ENCODE measurements around the gene FERMT1. TPM values are rescaled to one million over a fixed set of nuclear protein-coding genes. Genes with fewer than 3 reads are reported as not detected.

Gene FERMT1
- total RNA-seq, 2 experiments from 2014 or later: not detected

DNA sequence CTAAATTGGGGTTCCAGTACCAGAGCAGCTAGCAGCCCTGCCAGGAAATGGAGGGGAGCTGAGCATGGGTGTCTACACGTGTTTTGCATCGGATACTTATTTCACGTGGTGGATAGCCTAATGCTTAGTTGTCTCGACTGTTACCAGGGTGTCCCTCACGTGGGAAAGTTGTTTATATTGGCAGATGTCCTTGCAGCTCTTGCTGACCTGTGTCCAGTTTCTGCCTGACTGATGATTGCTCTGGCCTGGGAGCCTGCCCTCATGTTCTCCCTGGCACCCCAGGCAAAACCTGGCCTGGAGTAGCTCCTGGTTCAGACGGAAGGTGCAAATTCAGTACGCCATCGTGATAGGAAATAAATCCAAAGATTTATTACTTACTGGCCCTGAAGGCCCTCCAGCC lies 11.8 kb upstream of the FERMT1 start:
- Mint-ChIP-seq H3K9me3 (ENCODE audit: insufficient read depth) (no peaks in the 10 kb centered on the region), H3K27ac (no peak overlapping the region), H3K4me3 (no peak overlapping the region), H3K36me3 (ENCODE audit: low read depth) (no peaks in the 10 kb centered on the region), H3K4me1 (ENCODE audit: low read depth) (no peaks in the 10 kb centered on the region), H3K27me3 (ENCODE audit: low read depth) (peaks cover 6% of the 10 kb centered on the region)
- ChIA-PET POLR2A (no interaction called here), CTCF (no interaction called here)
- ATAC-seq (no peak), DNase-seq (no peak)

DNA sequence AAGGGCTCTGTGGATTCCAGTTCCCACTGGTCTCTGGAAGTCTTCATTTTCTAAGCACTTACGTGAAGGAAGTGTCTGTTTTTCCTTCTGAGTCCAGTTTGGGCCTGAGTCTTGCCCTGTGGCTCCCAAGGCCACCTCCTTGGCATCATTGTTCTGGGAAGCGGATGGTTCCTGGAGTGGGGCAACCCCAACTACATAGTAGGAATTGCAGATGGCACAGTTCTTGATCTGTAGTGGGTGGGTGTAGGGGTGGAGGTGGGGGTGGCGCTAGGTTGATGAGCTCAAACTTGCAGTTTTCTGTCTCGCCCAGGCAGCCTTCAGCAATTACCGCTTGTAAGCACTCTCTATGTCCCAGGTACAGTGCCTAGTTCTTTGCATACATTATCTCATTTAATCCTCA lies 7.2 kb upstream of the FERMT1 start:
- no peaks in the 10 kb centered on the region for H3K36me3 Mint-ChIP-seq (ENCODE audit: low read depth)
- no peaks in the 10 kb centered on the region for H3K9me3 Mint-ChIP-seq (ENCODE audit: insufficient read depth)
- no peak for ATAC-seq
- ChIA-PET CTCF (no interaction called here), POLR2A (no interaction called here)
- peaks cover 10% of the 10 kb centered on the region for H3K27me3 Mint-ChIP-seq (ENCODE audit: low read depth)
- H3K4me1 Mint-ChIP-seq (ENCODE audit: low read depth): no peaks in the 10 kb centered on the region
- no peak for DNase-seq
- H3K4me3 Mint-ChIP-seq: no peak overlapping the region
- no peak overlapping the region for H3K27ac Mint-ChIP-seq

DNA sequence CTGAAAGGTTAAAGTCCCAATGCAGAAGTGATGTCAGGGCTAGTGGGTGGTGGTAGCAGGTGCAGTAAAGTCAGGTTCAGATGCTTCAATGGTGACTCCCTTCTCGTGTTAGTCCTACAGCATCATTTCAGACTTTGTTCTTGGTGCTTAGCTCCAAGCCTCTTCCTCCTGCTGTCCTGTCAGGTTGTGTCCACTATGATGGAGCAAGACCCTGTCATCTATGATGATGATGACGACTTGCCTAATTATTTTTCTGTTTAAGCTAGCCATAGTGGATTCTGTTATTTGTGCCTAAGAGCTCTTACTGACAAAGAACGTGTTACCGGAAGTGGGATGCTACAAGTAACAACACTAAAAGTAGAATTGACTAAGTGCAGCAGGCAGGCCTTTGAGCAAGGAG lies 5.0 kb upstream of the FERMT1 start:
- Mint-ChIP-seq H3K4me3 (no peak overlapping the region), H3K9me3 (ENCODE audit: insufficient read depth) (no peaks in the 10 kb centered on the region), H3K4me1 (ENCODE audit: low read depth) (peaks cover 7% of the 10 kb centered on the region), H3K36me3 (ENCODE audit: low read depth) (no peaks in the 10 kb centered on the region), H3K27me3 (ENCODE audit: low read depth) (peaks cover 28% of the 10 kb centered on the region), H3K27ac (no peak overlapping the region)
- ATAC-seq (no peak), DNase-seq (no peak)
- ChIA-PET CTCF (no interaction called here), POLR2A (interaction anchor here (0.6 kb wide), 1 partner anchor 1172 kb away, joined by 4 read pairs; no protein-coding TSS in a partner anchor)

DNA sequence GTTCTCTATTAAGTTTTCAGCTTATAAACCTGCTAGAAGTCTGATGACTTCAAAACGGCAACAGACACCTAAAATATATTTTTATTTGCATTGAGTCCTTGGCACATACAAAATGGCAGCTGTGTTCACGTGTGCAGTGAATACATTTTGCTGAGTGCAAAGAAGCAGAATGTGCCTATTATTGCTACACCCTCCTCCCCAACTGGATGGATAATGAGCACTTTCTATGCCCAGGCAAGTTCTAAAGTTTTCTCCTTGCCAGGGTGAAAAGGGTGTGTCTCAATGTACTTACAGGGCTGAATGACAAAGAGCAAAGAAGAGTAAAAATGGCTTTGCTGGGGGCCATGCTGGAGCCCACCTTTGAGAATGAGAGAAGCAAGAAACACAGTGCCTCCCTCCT lies 4.0 kb upstream of the FERMT1 start:
- Mint-ChIP-seq H3K36me3 (ENCODE audit: low read depth) (no peaks in the 10 kb centered on the region), H3K27ac (no peak overlapping the region), H3K27me3 (ENCODE audit: low read depth) (peaks cover 34% of the 10 kb centered on the region), H3K9me3 (ENCODE audit: insufficient read depth) (no peaks in the 10 kb centered on the region), H3K4me3 (no peak overlapping the region), H3K4me1 (ENCODE audit: low read depth) (peaks cover 14% of the 10 kb centered on the region)
- ATAC-seq (no peak), DNase-seq (no peak)
- ChIA-PET CTCF (no interaction called here), POLR2A (no interaction called here)

DNA sequence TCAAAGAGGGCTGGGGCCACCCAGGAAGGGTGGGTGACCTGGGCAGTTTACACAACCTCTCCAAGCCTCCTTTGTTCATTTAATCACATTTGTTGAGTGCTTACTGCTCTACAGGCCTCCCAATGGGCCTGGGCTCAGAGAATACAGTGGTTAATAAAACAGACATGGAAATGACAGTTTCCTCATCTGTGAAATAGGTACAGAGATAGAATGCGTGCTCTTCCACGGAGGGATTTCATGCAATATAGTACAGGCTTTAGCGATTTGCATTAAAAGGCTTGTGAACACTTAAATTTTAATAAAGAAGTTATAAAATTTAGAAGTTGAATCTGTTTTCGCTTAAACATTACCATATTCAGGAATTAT lies 802 bp upstream of the FERMT1 start:
- Mint-ChIP-seq H3K27ac (no peak overlapping the region), H3K27me3 (ENCODE audit: low read depth) (peaks cover 48% of the 10 kb centered on the region), H3K36me3 (ENCODE audit: low read depth) (no peaks in the 10 kb centered on the region), H3K4me1 (ENCODE audit: low read depth) (peaks cover 14% of the 10 kb centered on the region), H3K9me3 (ENCODE audit: insufficient read depth) (no peaks in the 10 kb centered on the region), H3K4me3 (peak overlapping the region; percentile 41)
- CTCF ChIA-PET: no interaction called here
- POLR2A ChIA-PET: no interaction called here
- DNase-seq: no peak
- ATAC-seq: no peak

DNA sequence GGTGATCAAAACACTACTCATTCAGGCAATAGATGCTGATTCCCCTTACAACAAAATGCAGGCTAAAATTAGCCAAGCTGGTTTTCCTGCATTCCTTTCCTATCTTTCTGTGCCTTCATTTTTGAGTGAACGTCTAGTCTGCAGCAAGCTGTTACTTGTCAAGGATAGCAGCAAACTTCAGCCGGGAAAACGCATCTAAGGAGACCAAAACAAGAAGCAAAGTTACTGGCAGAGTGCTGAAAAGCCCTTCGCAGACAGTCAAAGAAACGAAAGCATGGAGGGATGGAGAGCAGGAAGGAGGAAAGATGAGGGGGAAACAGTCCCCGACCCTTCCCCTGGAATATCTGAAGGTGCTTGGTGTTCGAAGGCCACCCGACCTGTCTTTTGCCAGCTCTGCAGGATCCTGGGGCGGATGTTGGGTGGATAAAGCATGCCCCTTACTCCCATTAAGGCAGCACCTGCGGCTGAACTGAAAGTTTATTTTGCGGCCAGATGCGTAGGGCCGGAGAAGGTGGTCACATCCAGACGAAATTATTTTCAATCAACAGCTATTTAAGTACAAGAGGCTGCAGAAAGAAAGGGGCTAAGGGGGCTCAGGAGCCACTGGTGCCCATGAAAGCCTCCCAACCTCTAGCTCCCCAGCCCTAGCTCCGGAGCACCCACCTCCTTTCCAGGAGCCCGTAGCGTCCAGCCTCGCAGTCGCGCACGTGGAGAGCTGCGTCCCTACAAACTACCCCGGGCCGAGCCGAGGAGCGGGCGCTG lies 538 bp downstream of the FERMT1 start:
- peaks cover 14% of the 10 kb centered on the region for H3K4me1 Mint-ChIP-seq (ENCODE audit: low read depth)
- no peaks in the 10 kb centered on the region for H3K36me3 Mint-ChIP-seq (ENCODE audit: low read depth)
- CTCF ChIA-PET: no interaction called here
- H3K9me3 Mint-ChIP-seq (ENCODE audit: insufficient read depth): no peaks in the 10 kb centered on the region
- ATAC-seq: no peak
- POLR2A ChIA-PET: interaction anchor here (0.6 kb wide), 1 partner anchor 122 kb away, joined by 3 read pairs; no protein-coding TSS in a partner anchor
- no peak overlapping the region for H3K27ac Mint-ChIP-seq
- H3K27me3 Mint-ChIP-seq (ENCODE audit: low read depth): peaks cover 44% of the 10 kb centered on the region
- no peak for DNase-seq
- H3K4me3 Mint-ChIP-seq: no peak overlapping the region

DNA sequence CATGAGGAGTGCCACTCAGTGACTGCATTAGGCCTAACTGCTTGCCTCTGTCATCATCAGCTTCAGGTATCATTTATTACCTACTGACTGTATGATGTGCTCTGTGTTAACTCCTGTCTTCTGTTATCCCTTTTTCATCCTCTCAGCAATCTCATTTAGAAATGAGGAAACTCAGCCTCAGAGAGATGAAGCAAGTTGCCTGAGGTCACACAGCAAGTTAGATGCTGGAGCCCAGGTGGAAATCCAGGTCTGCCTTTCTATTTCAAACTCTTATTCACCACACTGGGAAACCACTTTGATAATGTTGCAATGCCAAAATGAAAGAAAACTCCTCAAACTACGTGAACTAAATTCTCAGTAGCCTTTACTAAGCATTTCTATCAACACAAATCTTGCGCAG lies 1.3 kb downstream of the FERMT1 start:
- H3K36me3 Mint-ChIP-seq (ENCODE audit: low read depth): no peaks in the 10 kb centered on the region
- no peak for ATAC-seq
- ChIA-PET POLR2A (no interaction called here), CTCF (no interaction called here)
- H3K4me1 Mint-ChIP-seq (ENCODE audit: low read depth): peaks cover 14% of the 10 kb centered on the region
- no peaks in the 10 kb centered on the region for H3K9me3 Mint-ChIP-seq (ENCODE audit: insufficient read depth)
- no peak overlapping the region for H3K27ac Mint-ChIP-seq
- no peak for DNase-seq
- H3K27me3 Mint-ChIP-seq (ENCODE audit: low read depth): peaks cover 42% of the 10 kb centered on the region
- no peak overlapping the region for H3K4me3 Mint-ChIP-seq

DNA sequence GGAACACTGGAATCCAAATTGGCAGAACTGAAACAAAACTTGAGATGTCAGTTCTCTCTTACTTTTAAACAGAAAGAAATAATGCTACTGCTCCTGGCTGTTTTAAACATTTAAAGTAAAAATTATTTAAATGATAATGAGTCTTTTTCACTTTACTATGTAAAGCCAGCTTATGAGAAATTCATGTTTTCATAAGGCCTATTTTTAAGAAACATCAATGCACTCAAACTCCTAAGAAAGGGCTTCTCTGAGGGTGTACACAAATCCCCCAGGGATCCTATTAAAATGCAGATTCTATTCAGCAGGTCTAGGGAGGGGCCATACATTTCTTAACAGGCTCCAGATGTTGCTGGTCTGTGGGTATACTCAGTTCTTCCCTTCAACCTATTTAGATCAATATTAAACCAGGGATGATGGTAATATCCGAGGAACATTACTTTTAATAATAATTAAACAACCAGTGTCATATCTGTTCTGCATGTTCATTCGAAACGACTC lies 2.3 kb downstream of the FERMT1 start:
- DNase-seq (no peak), ATAC-seq (no peak)
- CTCF ChIA-PET: no interaction called here
- Mint-ChIP-seq H3K36me3 (ENCODE audit: low read depth) (no peaks in the 10 kb centered on the region), H3K4me1 (ENCODE audit: low read depth) (peaks cover 14% of the 10 kb centered on the region), H3K9me3 (ENCODE audit: insufficient read depth) (no peaks in the 10 kb centered on the region), H3K27me3 (ENCODE audit: low read depth) (peaks cover 40% of the 10 kb centered on the region), H3K27ac (no peak overlapping the region), H3K4me3 (no peak overlapping the region)
- POLR2A ChIA-PET: no interaction called here

DNA sequence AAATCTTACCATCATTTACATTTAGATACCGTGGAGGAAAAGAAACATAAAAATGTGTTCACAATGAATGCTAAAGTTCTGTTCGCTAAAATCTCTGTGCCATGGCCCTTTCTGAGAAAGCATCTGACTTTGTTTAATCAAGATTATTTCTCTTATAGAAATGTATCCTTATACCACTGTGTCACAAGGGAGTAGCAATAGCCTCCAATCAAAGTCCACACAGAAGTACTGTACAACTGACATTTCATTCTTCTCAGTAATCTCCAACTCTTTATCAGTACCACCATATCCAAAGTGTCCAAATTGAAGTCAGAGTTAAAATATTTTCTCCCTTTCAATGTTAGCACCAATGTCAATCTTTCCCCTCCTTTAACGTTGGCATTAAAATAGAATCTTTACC lies 6.1 kb downstream of the FERMT1 start:
- Mint-ChIP-seq H3K27ac (no peak overlapping the region), H3K27me3 (ENCODE audit: low read depth) (peaks cover 13% of the 10 kb centered on the region), H3K36me3 (ENCODE audit: low read depth) (no peaks in the 10 kb centered on the region), H3K4me3 (no peak overlapping the region), H3K4me1 (ENCODE audit: low read depth) (no peaks in the 10 kb centered on the region), H3K9me3 (ENCODE audit: insufficient read depth) (no peaks in the 10 kb centered on the region)
- CTCF ChIA-PET: interaction anchor here (0.9 kb wide), 1 partner anchor 32 kb away, joined by 3 read pairs; no protein-coding TSS in a partner anchor
- ATAC-seq (no peak), DNase-seq (no peak)
- POLR2A ChIA-PET: interaction anchor here (0.7 kb wide), 1 partner anchor 8 kb away, joined by 3 read pairs; no protein-coding TSS in a partner anchor

DNA sequence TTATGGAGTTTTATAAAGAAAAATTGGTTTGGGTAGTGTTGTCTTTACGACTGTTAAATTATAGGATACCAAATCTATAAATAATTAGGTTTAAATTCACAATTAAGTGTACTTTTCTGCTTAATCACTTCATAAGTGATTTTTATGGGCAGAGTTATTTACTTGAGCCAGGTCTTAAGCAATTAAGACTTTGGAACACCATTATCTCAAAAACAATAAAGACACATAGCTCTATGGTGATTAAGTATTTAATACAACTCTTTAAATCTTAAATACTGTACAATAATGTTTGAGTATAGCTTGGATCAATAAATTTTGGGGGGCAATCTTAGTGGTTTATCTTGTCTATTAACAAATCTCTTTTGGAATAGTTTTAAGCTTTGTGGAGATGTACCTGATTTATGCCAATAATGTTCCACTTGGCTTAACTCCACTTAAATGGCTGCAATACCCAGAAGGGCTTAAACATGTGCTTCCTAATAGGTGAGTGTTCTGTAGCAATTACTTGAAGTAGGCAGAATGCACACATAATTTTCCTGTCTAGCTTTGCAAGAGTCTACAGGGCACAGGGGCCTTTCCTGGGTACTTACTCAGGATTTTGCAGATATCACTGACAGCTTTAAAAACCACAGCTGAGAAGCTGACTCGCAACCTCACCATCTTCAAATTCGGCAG lies 7.5 kb downstream of the FERMT1 start:
- no peak for DNase-seq
- ATAC-seq: no peak
- Mint-ChIP-seq H3K4me1 (ENCODE audit: low read depth) (no peaks in the 10 kb centered on the region), H3K36me3 (ENCODE audit: low read depth) (no peaks in the 10 kb centered on the region), H3K27me3 (ENCODE audit: low read depth) (peaks cover 2% of the 10 kb centered on the region), H3K27ac (no peak overlapping the region), H3K4me3 (no peak overlapping the region), H3K9me3 (ENCODE audit: insufficient read depth) (no peaks in the 10 kb centered on the region)
- ChIA-PET POLR2A (no interaction called here), CTCF (no interaction called here)

DNA sequence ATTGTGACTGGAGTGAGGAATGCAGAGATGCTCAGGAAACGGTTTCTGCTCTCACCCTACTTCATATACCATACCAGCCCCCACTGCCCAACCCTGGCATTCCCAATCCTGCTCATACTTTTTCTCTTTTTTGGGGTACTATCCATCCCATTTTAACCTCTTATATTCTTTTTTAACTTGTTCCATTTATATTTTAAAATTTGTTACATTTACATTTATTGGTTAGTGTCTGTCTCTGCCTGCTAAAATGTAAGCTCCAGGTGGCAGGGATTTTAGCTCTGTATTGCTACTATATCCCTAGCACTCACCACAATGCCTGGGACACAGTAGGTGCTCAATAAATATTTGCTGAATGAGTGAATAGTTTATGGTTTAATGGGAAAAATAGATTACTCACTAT lies 8.1 kb downstream of the FERMT1 start:
- ATAC-seq (no peak), DNase-seq (no peak)
- H3K4me1 Mint-ChIP-seq (ENCODE audit: low read depth): no peaks in the 10 kb centered on the region
- H3K9me3 Mint-ChIP-seq (ENCODE audit: insufficient read depth): no peaks in the 10 kb centered on the region
- H3K4me3 Mint-ChIP-seq: no peak overlapping the region
- CTCF ChIA-PET: no interaction called here
- peaks cover 2% of the 10 kb centered on the region for H3K27me3 Mint-ChIP-seq (ENCODE audit: low read depth)
- POLR2A ChIA-PET: no interaction called here
- H3K36me3 Mint-ChIP-seq (ENCODE audit: low read depth): no peaks in the 10 kb centered on the region
- H3K27ac Mint-ChIP-seq: no peak overlapping the region

DNA sequence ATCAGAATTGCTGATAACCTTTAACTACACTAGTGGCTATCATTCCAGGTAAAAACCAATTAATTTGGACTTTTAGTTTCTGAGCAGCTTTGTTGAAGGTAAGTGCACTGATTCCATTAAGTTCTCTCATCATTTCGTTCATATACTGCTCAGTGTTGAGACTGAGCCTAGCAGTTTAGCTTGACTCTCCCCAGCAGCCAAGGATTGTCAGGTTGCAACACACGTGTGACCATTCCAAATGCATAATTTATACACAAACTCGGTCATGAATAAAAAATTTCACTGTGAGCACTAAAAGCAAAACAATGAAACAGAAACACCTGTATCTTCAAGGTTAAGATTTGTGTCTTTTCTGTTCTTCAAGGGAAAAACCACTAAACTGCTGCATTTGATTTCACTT lies 8.9 kb downstream of the FERMT1 start:
- POLR2A ChIA-PET: no interaction called here
- H3K36me3 Mint-ChIP-seq (ENCODE audit: low read depth): no peaks in the 10 kb centered on the region
- no peaks in the 10 kb centered on the region for H3K9me3 Mint-ChIP-seq (ENCODE audit: insufficient read depth)
- CTCF ChIA-PET: no interaction called here
- no peak overlapping the region for H3K27ac Mint-ChIP-seq
- H3K4me1 Mint-ChIP-seq (ENCODE audit: low read depth): no peaks in the 10 kb centered on the region
- H3K27me3 Mint-ChIP-seq (ENCODE audit: low read depth): peaks cover 2% of the 10 kb centered on the region
- ATAC-seq (no peak), DNase-seq (no peak)
- no peak overlapping the region for H3K4me3 Mint-ChIP-seq

All from activated CD8-positive, alpha-beta T cell treated with anti-CD3 and anti-CD28 coated beads, Interleukin-2, amount 10 ng/mL, durations not matched to agents 7 days and 5 days (primary cell).